K562 (cell line): ENCODE measurements around the gene CD84. TPM values are rescaled to one million over a fixed set of nuclear protein-coding genes. Genes with fewer than 3 reads are reported as not detected.

ENCODE experiments used
- ASH1L ChIP-seq: fragments of 450-650 bp; IDR thresholded peaks from 2 replicates; pipeline ENCODE4 v1.6.1; 2018; ENCODE audit warnings: borderline replicate concordance, mild to moderate bottlenecking, low read depth; ENCODE audit not compliant: partially characterized antibody
- E2F8 ChIP-seq: fragments of 450-650 bp; IDR thresholded peaks from 2 replicates; pipeline ENCODE4 v1.7.1; 2018; ENCODE audit warnings: mild to moderate bottlenecking, low read depth; ENCODE audit not compliant: partially characterized antibody
- FOXJ3 ChIP-seq: sonication (generic); formaldehyde crosslinking; IDR thresholded peaks from 2 replicates; pipeline ENCODE4 v1.4.0; 2020; ENCODE audit warnings: mild to moderate bottlenecking, missing genetic modification reagents
- LCOR ChIP-seq: sonication (generic); formaldehyde crosslinking; IDR thresholded peaks from 2 replicates; pipeline ENCODE4 v1.8.0; 2022; ENCODE audit warnings: mild to moderate bottlenecking, missing genetic modification reagents
- NR4A1 ChIP-seq, 2 experiments: fragments of 250-450 bp in 1 of 2; fragments of 450-650 bp in 1 of 2; sonication (Bioruptor Pico) in 1 of 2; IDR thresholded peaks; 2 replicates each; pipeline versions ENCODE4 v1.4.0 to v1.6.1; 2016 to 2020; ENCODE audit warnings: mild to moderate bottlenecking in 2 of 2, missing compliant biosample characterization in 1 of 2, missing genetic modification characterization in 1 of 2, moderate library complexity in 1 of 2
- RERE ChIP-seq: sonication (generic); formaldehyde crosslinking; IDR thresholded peaks from 2 replicates; pipeline ENCODE4 v1.8.0; 2023; ENCODE audit warnings: missing genetic modification reagents, mild to moderate bottlenecking, borderline replicate concordance
- SIN3A ChIP-seq, 2 experiments: fragments of 150-350 bp in 1 of 2; IDR thresholded peaks; 2 replicates each; pipeline ENCODE4 v1.6.1; 2011 to 2016; ENCODE audit warnings: borderline replicate concordance in 2 of 2, low read depth in 2 of 2, low read length in 2 of 2, mild to moderate bottlenecking in 2 of 2, moderate library complexity in 2 of 2; ENCODE audit not compliant: control insufficient read depth in 1 of 2
- SMAD1 ChIP-seq: fragments of 150-350 bp; IDR thresholded peaks from 2 replicates; pipeline ENCODE4 v1.6.1; 2014; ENCODE audit warnings: low read length, low read depth; ENCODE audit not compliant: partially characterized antibody
- TSC22D4 ChIP-seq: fragments of 450-650 bp; IDR thresholded peaks from 2 replicates; pipeline ENCODE4 v1.6.1; 2016; ENCODE audit warnings: missing genetic modification characterization, missing biosample characterization, control low read depth
- ZBTB7A ChIP-seq: IDR thresholded peaks from 2 replicates; pipeline ENCODE4 v1.6.1; 2011; ENCODE audit warnings: low read depth, mild to moderate bottlenecking, low read length, moderate library complexity, borderline replicate concordance; ENCODE audit not compliant: control insufficient read depth
- ZFP36 ChIP-seq: fragments of 150-350 bp; IDR thresholded peaks from 2 replicates; pipeline ENCODE4 v1.6.1; 2018; ENCODE audit warnings: low read length, low read depth; ENCODE audit not compliant: partially characterized antibody
- ZNF584 ChIP-seq: fragments of 200-800 bp; sonication (Bioruptor generic); IDR thresholded peaks from 2 replicates; pipeline ENCODE4 v1.6.1; 2016; ENCODE audit warnings: low read depth, mild to moderate bottlenecking, missing genetic modification characterization, missing compliant biosample characterization
- polyA plus RNA-seq, 8 experiments: library from polyadenylated mRNA; depleted of rRNA in 4 of 8; stranded (reverse) in 5 of 8; unstranded in 3 of 8; fragments of >200 nt; fragmentation: Nextera tagmentation in 2 of 8; fragmentation: Illumina TruSeq in 1 of 8; extraction: Ambion mirVana in 2 of 8; extraction: Trizol in 1 of 8; gene quantifications; 2 replicates each; pipeline versions ENCODE4 v1.2.1 to v1.2.3, GENCODE V29; 2011 to 2014; ENCODE audit warnings: inconsistent platforms in 1 of 8, missing spikeins in 1 of 8
- total RNA-seq, 7 experiments: library from RNA; depleted of rRNA in 6 of 7; stranded (reverse); fragments of >200 nt in 6 of 7; fragmentation: Illumina TruSeq in 2 of 7; extraction: Trizol in 2 of 7; gene quantifications; 2 replicates each; pipeline versions ENCODE4 v1.2.1 to v1.2.3, GENCODE V29; 2011 to 2021; ENCODE audit warnings: low replicate concordance in 1 of 7
- TF ChIP-seq, protein P1 (sequence below): fragments of 250-450 bp; sonication (Bioruptor Pico); IDR thresholded peaks from 2 replicates; pipeline ENCODE4 v1.4.0; 2020; ENCODE audit warnings: borderline replicate concordance

Gene CD84
- total and polyA plus RNA-seq, 9 of the 15 experiments (the other 6 are each of a cell fraction or from before 2014, with no cell fraction given) = 0.82 to 6.8 (median 2.0) TPM

- TF ChIP-seq, protein P1, sequence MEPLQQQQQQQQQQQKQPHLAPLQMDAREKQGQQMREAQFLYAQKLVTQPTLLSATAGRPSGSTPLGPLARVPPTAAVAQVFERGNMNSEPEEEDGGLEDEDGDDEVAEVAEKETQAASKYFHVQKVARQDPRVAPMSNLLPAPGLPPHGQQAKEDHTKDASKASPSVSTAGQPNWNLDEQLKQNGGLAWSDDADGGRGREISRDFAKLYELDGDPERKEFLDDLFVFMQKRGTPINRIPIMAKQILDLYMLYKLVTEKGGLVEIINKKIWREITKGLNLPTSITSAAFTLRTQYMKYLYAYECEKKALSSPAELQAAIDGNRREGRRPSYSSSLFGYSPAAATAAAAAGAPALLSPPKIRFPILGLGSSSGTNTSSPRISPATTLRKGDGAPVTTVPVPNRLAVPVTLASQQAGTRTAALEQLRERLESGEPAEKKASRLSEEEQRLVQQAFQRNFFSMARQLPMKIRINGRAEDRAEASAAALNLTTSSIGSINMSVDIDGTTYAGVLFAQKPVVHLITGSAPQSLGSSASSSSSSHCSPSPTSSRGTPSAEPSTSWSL (CRISPR knock-in tag) = no peak
- TF ChIP-seq TSC22D4 (tag) (peak; percentile 57; the same call in 1 of the 2 replicates), NR4A1 (CRISPR knock-in tag; IDR thresholded peaks at IDR 0.05) (peak; percentile 59; the same call in 1 of the 2 replicates), NR4A1 (tag; IDR thresholded peaks at IDR 0.05) (peak; percentile 92), ZFP36 (no peak), SIN3A (IDR thresholded peaks at IDR 0.05; ENCODE audit: borderline replicate concordance in 2 of 2, control insufficient read depth in 1 of 2, low read depth in 2 of 2, low read length in 2 of 2) (no peak; a peak in 1 of 4 replicates), ZNF584 (CRISPR knock-in tag) (peak; percentile 97), E2F8 (peak; percentile 75), LCOR (CRISPR knock-in tag) (peak; percentile 98), ASH1L (no peak), RERE (CRISPR knock-in tag) (no peak), SMAD1 (peak; percentile 99), FOXJ3 (CRISPR knock-in tag) (0 out of 2 replicates have a peak, but pooled peaks have one; percentile 44), ZBTB7A (peak; percentile 65; the same call in 1 of the 2 replicates)
These were observed 39.1 kb downstream of the CD84 start (continued) for GRCh38 chr1:160539990-160540858.
